GM21528 (cell line): ENCODE data around the gene GNAO1.

Experiments used
- ATAC-seq: cut with Tn5 transposase; IDR thresholded peaks from one replicate; pipeline ENCODE4 v1.9.1; 2021; ENCODE audit warnings: mild to moderate bottlenecking, moderate library complexity; ENCODE audit not compliant: unreplicated experiment, low FRiP score

Gene GNAO1

GRCh38 chr16:56344518-56345405 is 153.5 kb downstream of the GNAO1 start:
- ATAC-seq: no peak

GRCh38 chr16:56345406-56346050 is 154.2 kb downstream of the GNAO1 start:
- ATAC-seq: no peak

GRCh38 chr16:56346131-56346890 is 155.0 kb downstream of the GNAO1 start:
- ATAC-seq: no peak

GRCh38 chr16:56347166-56347565 is 155.9 kb downstream of the GNAO1 start:
- ATAC-seq: no peak

DNA sequence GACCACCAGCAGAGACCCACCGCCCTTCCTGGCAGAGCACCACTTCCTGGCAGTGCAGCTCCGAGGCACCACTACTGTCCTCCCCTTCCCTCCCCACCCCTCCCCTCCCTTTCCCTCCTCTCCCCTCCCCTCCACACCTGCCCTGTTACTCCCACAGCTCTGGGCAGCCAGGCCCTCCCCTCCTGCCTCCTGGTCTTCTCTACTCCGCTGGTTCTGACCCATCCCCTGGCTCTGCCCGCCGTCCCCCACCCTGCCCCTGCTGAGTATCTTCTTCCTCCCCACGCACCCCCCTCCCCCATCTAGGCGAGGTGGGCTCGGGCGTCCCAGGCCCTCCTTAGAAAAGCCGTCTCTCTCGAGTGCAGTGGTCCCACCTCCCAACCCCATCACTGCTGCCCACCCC is 156.4 kb downstream of the GNAO1 start:
- ATAC-seq: no peak

GRCh38 chr16:56348168-56349085 is 157.1 kb downstream of the GNAO1 start:
- ATAC-seq: no peak

DNA sequence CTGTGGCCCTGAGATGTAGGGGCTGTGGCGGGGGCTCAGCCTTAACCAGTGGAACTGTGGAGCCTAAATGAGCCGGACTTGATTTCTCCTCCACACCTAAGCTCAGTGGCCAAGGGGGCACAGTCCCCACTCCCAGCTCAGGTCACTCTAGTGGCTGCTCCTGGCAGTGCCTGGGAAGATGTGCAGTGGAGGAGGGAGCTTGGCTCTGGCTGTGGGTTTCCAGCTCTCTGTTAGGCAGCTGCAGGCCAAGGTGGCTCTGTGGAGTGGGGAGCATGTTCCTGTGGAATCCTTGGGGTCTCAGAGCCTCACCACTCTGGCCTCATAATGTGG is 157.8 kb downstream of the GNAO1 start:
- no peak for ATAC-seq

DNA sequence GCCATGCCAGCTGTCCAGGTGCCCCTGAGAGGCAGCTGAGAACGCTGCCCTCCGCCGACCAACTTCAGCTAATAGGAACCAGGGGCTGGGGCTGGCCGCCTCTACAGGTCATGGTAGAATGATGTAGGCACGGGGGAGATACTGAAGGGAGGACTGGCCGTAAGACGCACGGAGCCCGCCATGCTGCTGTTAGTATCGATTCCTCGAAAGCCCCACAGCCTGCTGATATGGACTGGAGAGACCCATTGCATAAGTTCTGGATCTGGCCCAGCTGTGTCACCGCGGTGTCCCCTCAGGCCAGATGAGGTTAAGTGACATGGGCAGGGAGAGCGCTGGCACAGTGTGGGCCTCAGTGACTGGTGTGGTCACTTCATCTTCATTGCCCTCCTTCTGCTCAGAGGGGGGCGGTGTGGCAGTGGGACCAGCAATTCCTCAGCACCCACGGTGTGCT is 158.4 kb downstream of the GNAO1 start:
- no peak for ATAC-seq

DNA sequence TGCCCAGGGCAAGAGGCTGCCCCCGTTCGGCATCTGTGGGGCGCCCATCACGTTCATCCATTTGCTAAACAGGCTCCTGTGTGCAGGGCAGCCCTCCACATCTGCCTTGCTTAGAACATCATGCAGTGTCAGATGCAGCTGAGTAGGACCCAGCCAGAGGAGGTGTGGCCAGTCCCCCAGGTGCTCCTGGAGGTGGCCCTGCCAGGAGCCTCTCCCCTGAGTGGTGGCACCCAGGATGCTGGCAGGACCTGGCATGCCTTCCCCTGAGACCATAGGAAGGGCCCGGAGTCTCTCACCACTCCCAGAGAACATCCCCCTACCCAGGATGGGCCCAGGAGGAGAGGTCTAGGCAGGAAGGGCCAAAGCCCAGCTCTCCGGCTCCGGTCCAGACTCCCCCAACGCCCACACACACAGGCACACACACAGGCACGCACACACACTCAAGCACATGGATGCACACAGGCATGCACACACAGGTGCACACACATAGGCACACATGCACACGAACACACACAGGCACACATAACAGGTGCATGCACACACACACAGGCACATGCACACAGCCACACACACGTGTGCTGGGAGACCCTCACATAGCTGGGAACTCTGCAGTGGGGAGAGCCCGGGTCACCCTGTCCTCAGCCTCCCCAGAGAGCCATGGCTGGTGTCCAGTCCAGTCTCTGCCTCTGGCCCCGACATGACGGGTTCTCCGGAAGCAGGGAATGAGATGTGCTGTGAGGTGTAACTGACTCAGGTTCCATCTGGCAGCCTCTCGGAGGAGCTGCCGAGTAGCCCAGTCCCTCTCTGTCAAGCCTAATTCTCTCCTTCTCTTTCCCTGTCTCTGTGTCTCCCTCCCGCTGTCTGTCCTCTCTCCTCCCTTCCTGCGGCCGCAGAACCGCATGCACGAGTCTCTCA is 159.5 kb downstream of the GNAO1 start:
- ATAC-seq: no peak

DNA sequence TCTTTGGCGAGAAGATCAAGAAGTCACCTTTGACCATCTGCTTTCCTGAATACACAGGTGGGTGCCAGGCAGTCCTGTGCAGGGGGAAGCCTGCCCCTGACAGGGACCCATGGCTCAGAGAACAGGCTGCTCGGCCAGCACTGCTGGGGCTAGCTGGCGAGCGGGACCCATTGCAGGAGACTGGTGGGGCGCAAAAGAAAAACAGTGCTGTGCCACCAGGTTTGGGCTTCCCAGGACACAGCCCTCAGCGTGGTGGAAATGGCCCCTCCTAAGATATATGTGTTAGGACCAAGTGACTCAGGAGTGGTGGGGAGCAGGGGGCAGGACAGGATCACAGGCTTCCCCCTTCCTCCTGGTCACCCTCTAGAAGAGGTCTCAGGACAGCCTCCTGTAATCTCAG is 160.2 kb downstream of the GNAO1 start:
- no peak for ATAC-seq

DNA sequence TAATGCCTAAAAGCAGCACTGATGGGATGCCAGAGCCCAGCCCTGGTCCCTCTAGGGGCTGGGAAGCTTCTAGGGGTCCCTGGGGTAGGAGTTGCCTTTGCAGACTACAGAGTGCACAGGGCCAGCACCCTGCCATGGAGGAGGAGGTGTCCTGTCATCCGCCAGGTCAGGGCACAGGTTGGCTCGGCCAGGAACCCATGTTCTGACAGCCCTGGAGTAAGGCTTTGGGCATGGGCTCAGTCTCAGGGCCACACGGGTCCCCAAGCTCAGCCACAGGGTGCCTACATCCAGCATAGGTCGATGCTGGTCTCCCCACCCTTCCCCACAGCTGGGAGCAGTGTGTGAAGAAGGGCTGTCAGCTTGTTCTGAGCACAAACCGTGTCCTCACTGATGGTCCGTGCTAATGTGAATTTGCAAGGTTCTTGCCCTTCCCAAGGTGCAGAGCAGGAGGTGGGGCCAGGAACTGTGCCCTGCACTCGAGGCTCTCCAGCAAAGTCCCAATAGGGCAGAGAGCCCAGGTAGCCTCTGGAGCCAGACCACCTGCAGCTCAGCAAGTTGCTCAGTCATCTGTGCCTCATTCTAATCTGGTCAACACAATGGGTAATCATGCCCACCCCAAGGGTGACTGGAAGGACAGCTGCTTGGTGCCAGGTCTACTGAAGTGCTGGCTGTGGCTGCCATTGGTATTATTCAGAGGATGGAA is 161.2 kb downstream of the GNAO1 start:
- ATAC-seq: no peak

DNA sequence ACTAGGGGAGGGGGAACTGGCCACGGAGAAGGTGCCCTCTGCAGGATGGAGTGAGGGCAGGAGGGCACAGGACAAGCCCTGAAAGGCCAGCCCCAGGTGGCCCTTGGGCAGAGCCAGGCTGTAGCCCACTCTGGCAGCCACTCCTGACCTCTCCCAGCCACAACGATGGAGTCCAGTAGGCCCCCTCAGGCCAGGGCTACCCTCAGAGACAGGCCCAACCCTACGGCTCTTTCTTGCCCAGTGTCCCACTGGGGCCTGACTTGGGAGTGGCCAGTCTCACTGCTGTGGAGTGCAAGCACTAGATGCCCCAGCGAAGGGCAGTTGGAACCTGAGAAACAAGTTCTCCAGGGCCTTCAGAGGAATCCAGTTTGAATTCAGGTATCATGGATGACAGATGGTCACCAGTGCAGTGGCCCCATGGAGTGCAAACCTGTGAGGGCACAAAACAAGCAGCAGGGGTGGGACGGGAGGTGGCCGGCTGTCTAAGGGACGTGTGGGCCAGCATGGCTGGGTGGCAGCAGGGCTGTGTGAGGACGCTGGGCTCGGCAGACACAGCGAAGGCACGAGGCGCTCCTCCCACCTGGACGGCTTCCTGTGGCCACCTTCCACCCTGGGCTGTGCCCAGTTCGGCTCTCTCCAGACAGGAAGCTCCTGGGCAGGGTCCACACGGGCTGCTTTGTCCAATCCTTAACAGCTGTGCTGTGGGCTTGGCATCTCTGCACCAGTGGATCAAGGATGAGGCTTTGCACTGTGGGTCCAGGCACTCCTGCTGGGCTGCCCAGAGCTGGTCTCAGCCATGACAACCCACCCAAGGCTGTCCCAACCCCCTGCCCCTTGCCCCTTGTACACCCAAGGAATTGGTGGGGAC is 162.0 kb downstream of the GNAO1 start:
- ATAC-seq: no peak

DNA sequence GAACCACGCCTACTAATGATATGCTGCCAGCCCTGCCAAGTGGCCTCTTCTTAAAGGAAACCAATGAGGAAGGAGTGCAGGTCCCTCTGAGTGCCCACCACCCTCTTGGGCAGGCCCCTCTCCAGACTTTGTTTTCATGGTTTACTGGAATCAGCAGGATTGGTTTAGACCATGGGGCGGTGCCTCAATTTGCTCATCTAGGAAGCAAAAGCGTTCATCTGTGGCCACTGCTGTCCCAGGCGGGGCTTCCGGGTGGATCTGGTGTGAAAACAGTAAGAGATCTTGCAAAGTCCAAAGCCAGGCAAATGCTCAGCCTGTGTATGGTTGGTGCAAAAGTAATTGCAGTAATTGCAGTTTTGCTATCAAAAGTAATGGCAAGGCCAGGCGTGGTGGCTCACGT is 162.7 kb downstream of the GNAO1 start:
- ATAC-seq: no peak

DNA sequence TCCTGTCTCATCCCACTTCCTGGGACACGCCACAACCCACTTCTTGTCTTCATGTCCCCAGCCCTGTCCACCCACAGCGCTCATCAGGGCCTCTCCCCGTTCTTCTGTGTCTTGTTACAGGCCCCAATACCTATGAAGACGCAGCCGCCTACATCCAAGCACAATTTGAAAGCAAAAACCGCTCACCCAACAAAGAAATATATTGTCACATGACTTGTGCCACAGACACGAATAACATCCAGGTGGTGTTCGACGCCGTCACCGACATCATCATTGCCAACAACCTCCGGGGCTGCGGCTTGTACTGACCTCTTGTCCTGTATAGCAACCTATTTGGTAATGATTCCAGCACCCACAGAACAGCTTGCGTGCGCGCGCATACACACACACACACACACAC is 163.5 kb downstream of the GNAO1 start:
- ATAC-seq: no peak

DNA sequence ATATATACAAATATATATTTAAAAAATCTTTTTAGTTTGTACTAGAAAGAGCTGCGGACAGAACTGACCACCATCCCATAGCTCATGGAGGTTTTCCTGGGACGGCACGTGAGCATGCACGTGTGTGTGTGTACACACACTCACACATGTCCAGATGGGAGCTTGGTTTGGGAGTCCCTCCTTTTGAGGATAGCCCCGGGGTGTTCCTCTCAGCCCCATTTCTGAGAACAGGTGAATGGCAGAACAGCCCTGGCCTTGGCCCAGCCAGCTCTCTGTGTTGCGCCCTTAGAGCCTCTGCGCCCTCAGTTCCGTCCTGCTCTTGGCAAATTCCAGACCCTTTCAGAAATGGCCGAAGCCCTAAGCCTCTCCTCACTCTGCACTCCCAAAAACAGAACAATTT is 163.9 kb downstream of the GNAO1 start:
- ATAC-seq: no peak

- no peak for ATAC-seq
These were observed 164.5 kb downstream of the GNAO1 start for GRCh38 chr16:56355786-56356275.
